ENCODE results near the gene ZBED2.
A peak's percentile ranks its signal among the peaks of the same experiment; 100 is the strongest.

The ZBED2 gene

GRCh38 chr3:111577798-111578685 is 17.1 kb downstream of the ZBED2 start:
- peak; percentile 44 for DNase-seq (ENCODE audit: extremely low read depth, low read depth)
- TF ChIP-seq CTCF (IDR thresholded peaks at IDR 0.05; ENCODE audit: low read depth, low read length): peak; percentile 72

- DNase-seq (ENCODE audit: extremely low read depth, low read depth): no peak
- no peak for TF ChIP-seq CTCF (IDR thresholded peaks at IDR 0.05; ENCODE audit: low read depth, low read length)
Measured at GRCh38 chr3:111577113-111577512, 18.0 kb downstream of the ZBED2 start.

DNA sequence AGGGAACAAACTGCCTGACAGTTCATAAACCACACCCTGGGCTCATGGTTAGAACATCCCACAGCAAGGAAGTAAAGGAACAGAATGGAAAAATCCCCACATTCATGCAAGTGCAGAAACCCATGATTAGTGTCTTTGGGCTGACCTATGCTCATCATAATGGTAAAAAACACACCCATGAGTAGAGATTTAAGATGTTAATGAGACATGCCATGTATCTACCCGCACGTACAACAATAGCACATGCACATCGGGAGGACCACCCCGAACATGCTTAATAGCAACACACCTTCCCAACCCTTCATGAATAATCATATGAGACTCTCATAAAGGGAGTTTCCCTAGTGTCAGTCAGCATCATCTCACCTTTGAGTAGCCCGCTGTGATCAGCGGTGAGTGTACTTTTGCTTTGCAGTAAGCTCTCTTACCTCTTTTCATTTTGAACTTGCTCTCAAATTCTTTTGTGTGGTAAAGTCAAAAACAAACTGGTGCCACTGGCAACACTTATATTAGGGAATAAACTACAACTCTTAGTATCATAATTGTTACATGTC is 23.2 kb downstream of the ZBED2 start:
- TF ChIP-seq CTCF (IDR thresholded peaks at IDR 0.05; ENCODE audit: low read depth, low read length): no peak
- no peak for DNase-seq (ENCODE audit: extremely low read depth, low read depth)

DNA sequence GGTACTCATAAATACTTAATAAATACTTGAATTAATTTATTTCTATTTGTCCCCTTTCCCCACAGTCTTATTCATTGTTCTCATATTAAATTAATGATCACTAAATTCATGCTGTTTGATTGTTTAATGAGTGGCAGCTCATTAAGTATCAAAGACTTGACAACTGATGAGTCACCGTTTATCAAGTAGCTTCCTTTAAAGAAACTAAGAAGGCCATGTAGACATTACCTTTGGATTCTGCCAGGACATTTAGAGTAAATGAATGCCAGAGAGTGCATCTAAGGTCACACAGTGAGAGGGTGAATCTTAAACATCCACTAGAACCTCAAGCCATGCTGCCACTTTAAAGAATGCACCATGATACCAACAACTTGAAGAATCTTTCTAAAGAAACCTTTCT is 23.9 kb downstream of the ZBED2 start:
- no peak for DNase-seq (ENCODE audit: extremely low read depth, low read depth)
- no peak for TF ChIP-seq CTCF (IDR thresholded peaks at IDR 0.05; ENCODE audit: low read depth, low read length)

DNA sequence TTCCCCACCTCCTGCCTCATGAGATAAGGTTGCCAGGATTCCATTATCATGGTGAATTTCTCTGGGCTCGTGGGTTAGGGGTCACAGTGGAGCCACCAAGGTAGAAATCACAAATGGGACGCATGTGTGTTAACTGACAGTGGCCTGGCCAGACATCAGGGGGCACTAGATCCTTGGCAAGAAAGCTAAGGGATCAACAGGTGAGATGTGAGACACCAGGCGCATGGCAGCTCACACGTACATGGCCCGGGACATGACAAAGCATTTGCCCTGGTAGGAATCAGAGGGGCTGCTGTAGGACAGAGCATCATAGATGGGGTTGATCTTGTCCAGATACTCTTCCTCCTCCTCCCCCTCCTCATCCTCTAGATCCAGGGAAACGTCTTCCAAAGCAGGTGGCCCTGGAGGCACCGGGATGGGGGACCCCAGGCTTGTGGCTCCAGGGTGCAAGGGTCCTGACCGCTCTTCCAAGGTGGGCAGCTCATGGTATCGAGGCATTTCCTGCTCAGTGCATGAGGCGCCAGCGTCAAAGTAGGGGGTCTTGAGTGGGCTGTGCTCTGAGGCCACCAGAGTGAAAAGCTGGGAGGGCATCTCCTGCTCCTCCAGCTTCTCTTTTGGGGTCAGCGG is 24.6 kb downstream of the ZBED2 start:
- no peak for TF ChIP-seq CTCF (IDR thresholded peaks at IDR 0.05; ENCODE audit: low read depth, low read length)
- DNase-seq (ENCODE audit: extremely low read depth, low read depth): no peak

- TF ChIP-seq CTCF (IDR thresholded peaks at IDR 0.05; ENCODE audit: low read depth, low read length): no peak
- DNase-seq (ENCODE audit: extremely low read depth, low read depth): no peak
Measured at GRCh38 chr3:111568911-111569310, 26.2 kb downstream of the ZBED2 start.

GRCh38 chr3:111568355-111568754 is 26.8 kb downstream of the ZBED2 start:
- no peak for DNase-seq (ENCODE audit: extremely low read depth, low read depth)
- no peak for TF ChIP-seq CTCF (IDR thresholded peaks at IDR 0.05; ENCODE audit: low read depth, low read length)
